ENCODE data around the gene RPS24. TPM values are rescaled to one million over a fixed set of nuclear protein-coding genes. Genes with fewer than 3 reads are reported as not detected.

The RPS24 gene
- total and polyA plus RNA-seq, 9 of the 15 experiments (the other 6 are each of a cell fraction or from before 2014, with no cell fraction given): 1,947 to 7,307 (median 5,944) TPM

- no peak for TF ChIP-seq HOMEZ (CRISPR knock-in tag; IDR thresholded peaks at IDR 0.05)
- TF ChIP-seq KDM4B (IDR thresholded peaks at IDR 0.05; ENCODE audit: borderline replicate concordance in 2 of 2, low read depth in 1 of 2): no peak
- no peak for TF ChIP-seq ARID2 (IDR thresholded peaks at IDR 0.05)
- TF ChIP-seq ESRRA (IDR thresholded peaks at IDR 0.05; ENCODE audit: borderline replicate concordance, low read depth): 0 out of 2 replicates have a peak, but pooled peaks have one; percentile 33
- TF ChIP-seq GABPB1 (CRISPR knock-in tag; IDR thresholded peaks at IDR 0.05): peak; percentile 78; the same call in 1 of the 2 replicates
- TF ChIP-seq RBM22 (IDR thresholded peaks at IDR 0.05; ENCODE audit: low read depth, low read length, poor library complexity, severe bottlenecking): peak; percentile 92
- peak; percentile 20 to 65; a peak in 2 of 4 replicates for TF ChIP-seq NONO (IDR thresholded peaks at IDR 0.05; ENCODE audit: low read depth in 2 of 2, low read length in 1 of 2)
- TF ChIP-seq TEAD1 (CRISPR knock-in tag; IDR thresholded peaks at IDR 0.05): peak in 1 of 2 experiments; percentile 92; a peak in 2 of 4 replicates
- no peak for TF ChIP-seq CAMTA2 (CRISPR knock-in tag; conservative IDR thresholded peaks at IDR 0.05)
- no peak; a peak in 1 of 4 replicates for TF ChIP-seq KDM1A (IDR thresholded peaks at IDR 0.05)
- no peak; the same call in 1 of the 2 replicates for TF ChIP-seq CC2D1A (IDR thresholded peaks at IDR 0.05)
- TF ChIP-seq SAFB (IDR thresholded peaks at IDR 0.05; ENCODE audit: borderline replicate concordance, low read depth, low read length): peak; percentile 75; the same call in 1 of the 2 replicates
- no peak for TF ChIP-seq HIVEP1 (CRISPR knock-in tag; IDR thresholded peaks at IDR 0.05)
- TF ChIP-seq MCM5 (IDR thresholded peaks at IDR 0.05; ENCODE audit: low read depth): no peak
- TF ChIP-seq HOXB6 (CRISPR knock-in tag; IDR thresholded peaks at IDR 0.05; ENCODE audit: borderline replicate concordance): no peak
- no peak for TF ChIP-seq EZH2 (IDR thresholded peaks at IDR 0.05; ENCODE audit: borderline replicate concordance, low read depth, low read length)
- TF ChIP-seq CBX3 (IDR thresholded peaks at IDR 0.05; ENCODE audit: borderline replicate concordance in 1 of 2, low read length in 2 of 2): no peak; a peak in 1 of 3 replicates
- TF ChIP-seq THRA (IDR thresholded peaks at IDR 0.05): no peak
- TF ChIP-seq DEAF1 (CRISPR knock-in tag; IDR thresholded peaks at IDR 0.05): no peak
- TF ChIP-seq ETV6 (IDR thresholded peaks at IDR 0.05; ENCODE audit: borderline replicate concordance in 1 of 2, low read depth in 2 of 2, low read length in 1 of 2): no peak
- no peak for TF ChIP-seq ETV6 (CRISPR knock-in tag; IDR thresholded peaks at IDR 0.05; ENCODE audit: borderline replicate concordance)
- TF ChIP-seq SMAD3 (CRISPR knock-in tag; conservative IDR thresholded peaks at IDR 0.05): peak; percentile 52; the same call in 1 of the 2 replicates
Measured at GRCh38 chr10:78033637-78034470, at the start of gene RPS24 (continued).

All from K562 (cell line).